GM19455 (cell line): ENCODE results near the gene OTUD7B.
"Not testable (repeated sequence)": the region's sequence is repeated elsewhere in the genome, so short reads cannot be mapped to it uniquely, and the experiment has no call there.

Experiments
- ATAC-seq: cut with Tn5 transposase; IDR thresholded peaks from one replicate; pipeline ENCODE4 v1.9.1; 2021; ENCODE audit not compliant: unreplicated experiment

The OTUD7B gene

GRCh38 chr1:150010393-150011115, at the start of gene OTUD7B:
Gene OTUD7B, minus strand, starts transcription at chr1:150010726. Its CDS starts 33,216 bp downstream, at chr1:149977510.
- peak; percentile 89 for ATAC-seq

DNA sequence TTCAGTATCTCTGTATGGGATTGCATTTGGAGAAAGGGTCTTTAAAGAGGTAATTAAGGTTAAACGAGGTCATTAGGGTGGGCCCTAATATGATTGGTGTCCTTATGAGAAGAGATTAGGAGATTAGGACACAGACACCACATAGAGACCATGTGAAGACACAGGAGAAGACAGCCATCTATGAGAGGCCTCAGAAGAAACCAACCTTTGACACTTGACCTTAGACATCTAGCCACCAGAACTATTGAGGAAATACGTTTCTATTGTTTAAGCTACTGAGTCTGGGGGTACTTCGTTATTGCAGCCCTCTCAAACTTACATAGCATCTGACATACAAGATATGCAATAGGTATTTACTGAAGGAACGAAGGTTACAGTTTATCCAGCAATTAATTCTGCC, 49.7 kb upstream of the OTUD7B start:
- no peak for ATAC-seq

DNA sequence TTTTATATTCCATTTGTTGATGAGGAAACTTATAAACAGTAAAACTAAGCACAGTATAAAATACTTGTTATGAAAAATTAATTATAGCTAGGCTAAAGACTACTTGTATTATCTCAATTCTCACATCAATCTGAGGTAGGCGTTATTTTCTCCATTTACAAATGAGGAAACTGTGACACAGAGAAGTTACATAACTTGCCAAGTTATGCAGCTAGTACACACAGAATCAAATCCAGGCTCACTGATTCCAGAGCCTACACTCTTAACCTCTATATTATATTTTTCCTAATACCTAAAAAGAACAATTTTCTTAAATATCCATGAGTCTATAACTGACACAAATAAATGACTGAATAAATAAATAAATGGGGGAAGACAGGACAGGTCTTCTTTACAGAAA, 45.9 kb upstream of the OTUD7B start:
- ATAC-seq, result no peak

DNA sequence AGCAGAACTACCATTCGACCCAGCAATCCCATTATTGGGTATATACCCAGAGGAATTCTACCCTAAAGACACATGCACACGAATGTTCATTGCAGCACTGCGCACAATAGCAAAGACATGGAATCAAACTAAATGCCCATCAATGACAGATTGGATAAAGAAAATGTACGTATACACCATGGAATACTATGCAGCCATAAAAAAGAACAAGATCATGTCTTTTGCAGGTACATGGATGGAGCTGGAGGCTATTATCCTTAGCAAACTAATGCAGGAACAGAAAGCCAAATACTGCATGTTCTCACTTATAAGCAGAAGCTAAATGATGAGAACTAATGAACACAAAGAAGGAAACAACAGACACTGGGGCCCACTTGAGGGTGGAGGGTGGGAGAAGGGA, 45.0 kb upstream of the OTUD7B start:
- ATAC-seq, result not testable (repeated sequence)

- no peak for ATAC-seq
Observed at GRCh38 chr1:150053926-150054325, 43.4 kb upstream of the OTUD7B start.

- ATAC-seq, result not testable (repeated sequence)
Observed at GRCh38 chr1:150051905-150052412, 41.4 kb upstream of the OTUD7B start.

DNA sequence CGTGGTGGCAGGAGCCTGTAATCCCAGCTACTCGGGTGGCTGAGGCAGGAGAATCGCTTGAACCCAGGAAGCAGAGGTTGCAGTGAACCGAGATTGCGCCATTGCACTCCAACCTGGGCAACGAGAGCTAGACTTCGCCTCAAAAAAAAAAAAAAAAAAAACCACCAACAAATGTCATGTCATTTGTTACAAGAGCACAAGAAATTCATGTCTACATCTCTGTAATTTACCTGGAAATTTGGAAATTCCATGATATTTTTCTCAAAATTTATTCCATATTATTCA, 40.5 kb upstream of the OTUD7B start:
- no peak for ATAC-seq

- ATAC-seq, result no peak
Observed at GRCh38 chr1:150049926-150050325, 39.4 kb upstream of the OTUD7B start.

DNA sequence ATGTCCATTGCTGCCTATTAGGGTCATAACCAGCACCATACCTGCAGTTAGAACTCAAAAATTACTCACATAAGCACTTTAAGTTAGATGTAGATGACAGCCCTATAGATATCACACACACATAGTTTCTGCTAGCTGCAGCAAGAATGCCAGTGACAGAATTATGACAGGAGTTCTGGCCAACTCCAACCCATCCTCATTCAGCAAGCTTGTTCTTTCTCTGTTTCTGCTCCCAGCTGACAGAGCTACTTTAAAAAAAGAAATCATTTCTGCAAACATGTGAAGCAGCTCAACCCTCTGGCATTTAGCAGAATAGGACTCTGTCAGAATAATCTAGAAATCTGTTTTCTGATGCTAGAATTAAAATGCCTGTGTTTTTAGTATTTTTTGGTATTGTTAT, 23.8 kb upstream of the OTUD7B start:
- ATAC-seq, result no peak

- no peak for ATAC-seq
Observed at GRCh38 chr1:150028322-150028721, 17.8 kb upstream of the OTUD7B start.

DNA sequence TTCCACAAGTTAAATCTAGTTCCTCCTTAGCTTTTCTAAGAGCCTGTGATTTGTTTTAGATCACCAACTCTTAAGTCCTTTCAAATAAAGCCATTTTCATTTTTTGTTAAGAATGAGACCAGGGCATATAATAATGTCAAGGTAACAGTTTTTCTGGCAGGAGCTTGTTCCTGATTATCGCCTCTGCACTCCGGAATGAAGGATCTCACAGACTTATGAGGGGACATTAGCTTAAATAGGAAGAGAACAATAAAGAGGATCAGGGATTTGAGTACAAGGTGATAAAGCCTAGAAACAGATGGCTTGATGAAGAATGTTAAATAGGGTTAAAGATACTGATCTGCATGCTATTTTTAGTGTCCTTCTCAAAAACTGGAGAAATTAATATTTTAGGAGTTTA, 13.6 kb upstream of the OTUD7B start:
- ATAC-seq, result no peak

- no peak for ATAC-seq
Observed at GRCh38 chr1:150022357-150022756, 11.8 kb upstream of the OTUD7B start.

GRCh38 chr1:150021191-150021694, 10.7 kb upstream of the OTUD7B start:
- no peak for ATAC-seq

GRCh38 chr1:150020711-150021110, 10.2 kb upstream of the OTUD7B start:
- no peak for ATAC-seq

DNA sequence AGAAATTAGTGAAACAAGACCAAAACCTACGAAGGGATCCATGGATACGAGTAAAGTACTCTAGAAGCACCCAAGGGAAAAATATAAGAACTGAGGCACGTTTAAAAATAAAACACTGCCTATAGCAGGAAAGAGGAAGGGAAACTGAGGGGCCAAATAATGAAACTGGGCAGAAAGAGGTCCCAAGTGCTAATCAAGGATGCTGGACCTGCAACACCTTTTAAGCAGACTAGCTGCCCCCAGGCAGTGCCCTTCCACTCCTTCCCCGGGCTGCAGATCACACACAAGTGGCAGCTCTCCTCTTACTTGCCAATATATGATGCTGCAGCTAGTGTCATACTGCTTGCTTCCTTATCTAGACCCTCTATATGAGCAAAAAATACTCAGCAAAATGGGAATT, 7.6 kb upstream of the OTUD7B start:
- no peak for ATAC-seq

GRCh38 chr1:150017206-150017750, 6.8 kb upstream of the OTUD7B start:
- ATAC-seq, result no peak

DNA sequence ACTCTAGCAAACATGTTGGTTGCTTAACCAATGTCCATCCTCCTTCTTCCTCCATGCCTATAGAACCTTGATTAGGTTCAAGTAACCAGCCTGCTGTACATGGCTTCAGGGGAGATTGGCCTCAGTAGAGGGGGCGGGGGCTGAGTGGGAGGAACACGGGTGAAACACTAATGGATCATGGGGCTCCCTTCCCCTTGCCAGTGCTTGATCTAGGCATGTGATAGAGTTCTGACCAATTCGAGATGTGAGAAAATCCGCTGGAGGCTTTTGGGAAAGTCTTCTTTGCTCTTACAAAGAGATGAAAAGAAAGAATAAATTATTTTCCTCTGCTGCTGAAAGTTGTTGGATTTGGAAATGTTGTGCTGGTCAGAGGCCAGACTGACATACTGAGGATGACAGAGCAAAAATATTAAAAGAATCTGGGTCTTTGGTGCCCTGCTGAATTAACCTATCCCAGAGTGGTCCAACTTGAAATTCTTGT, 5.2 kb upstream of the OTUD7B start:
- ATAC-seq, result no peak

DNA sequence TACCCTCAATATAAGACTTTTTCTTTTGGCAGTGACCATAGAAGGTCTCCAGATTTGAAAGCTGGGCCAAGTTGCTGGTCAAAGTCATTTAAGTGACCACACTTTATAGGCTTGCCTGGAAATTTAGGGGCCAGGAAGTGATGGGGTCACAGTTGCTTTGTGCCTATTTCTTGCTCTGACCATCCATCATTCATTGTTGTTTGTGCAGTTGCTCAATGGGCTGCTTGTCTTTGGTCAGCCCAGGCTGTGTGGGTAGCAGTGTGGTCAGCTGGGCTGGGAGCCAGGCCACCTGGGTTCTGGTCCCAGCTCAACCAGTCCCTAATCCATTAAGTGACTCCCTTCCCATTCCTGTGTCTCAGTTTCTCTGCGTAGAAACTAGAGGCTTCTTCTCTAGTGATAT, 2.1 kb upstream of the OTUD7B start:
- no peak for ATAC-seq

DNA sequence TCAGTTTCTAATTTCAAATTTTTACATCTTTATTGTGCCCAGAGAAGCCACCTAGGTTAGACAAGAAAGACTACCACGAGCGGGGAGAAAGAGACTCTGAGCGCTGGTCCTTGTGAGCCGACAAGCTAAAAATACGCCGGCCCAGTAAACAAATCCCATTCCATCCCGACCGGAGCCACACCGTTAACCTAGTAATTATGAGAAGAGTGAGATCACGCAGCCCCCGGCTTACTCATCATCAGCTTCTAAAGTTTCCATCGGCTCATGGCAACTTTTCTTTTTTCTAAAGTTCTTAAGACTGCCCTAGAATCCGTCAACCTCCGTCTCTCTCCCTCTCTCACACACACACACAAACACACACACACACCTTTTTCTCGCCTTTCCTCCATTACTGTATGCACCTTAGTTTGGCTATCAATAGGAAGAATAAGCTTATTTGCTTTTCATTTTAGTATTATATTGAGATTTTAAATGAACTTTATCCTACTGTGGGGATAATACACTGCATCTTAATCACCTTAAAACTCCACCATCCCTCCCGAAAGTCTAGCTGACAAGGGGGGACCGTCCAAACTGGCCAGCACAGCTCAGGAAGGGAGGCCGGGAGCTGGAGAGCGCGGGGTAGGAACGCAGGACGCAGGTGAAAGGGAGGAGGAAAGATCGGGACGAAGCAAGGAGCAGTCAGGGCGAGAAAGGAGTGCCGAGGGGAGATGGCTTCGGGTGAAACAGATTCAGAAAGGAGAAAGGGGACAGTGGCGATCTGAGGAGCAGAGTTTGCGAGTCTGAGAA, 728 bp downstream of the OTUD7B start:
- ATAC-seq, result peak; percentile 32

- no peak for ATAC-seq
Observed at GRCh38 chr1:150008699-150009098, 1.8 kb downstream of the OTUD7B start.

DNA sequence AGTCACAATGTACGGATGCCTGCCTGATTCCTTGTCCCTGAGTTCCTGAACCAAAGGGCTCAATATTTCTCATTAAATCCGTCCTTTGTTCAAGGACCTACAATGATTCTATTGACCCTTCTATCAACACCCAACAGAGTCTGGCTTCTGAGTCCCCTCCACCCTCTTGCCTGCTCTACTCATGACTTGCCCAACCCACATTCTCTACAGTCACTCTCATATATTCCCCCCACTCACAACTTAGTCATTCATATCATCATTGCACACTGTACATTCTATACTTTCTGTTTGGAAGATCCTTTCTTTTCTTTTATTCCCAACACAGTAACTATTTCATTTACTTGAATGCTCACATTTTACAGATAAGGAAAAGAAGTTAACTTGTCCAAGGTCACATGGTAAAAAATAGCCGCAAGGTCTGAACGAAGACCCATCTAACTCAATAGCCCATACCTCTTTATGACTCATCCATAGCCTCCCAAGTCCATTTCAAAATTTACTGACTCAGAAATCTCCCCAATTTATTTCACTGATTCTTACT, 3.6 kb downstream of the OTUD7B start:
- no peak for ATAC-seq

DNA sequence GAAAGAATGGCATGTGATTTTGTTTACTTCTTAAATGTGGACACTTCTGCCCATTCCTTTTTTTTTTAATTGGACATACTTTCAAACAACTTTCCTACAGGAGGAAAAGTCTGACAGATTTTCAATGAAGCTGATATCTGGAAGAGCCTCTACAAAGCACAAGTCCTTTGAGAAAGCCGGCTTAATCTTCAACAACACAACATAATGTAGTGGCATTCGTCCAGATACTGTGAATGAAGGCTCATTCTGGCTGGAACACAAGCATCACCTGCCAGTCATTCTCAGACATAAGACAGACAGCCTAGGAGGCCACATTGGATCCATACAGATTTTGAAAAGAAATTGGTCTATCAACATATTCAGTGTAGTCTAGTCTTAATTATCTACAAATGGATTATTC, 4.9 kb downstream of the OTUD7B start:
- no peak for ATAC-seq
